HG03097 (cell line): ENCODE results near the gene SCN2A.

Source experiments
- ATAC-seq: cut with Tn5 transposase; IDR thresholded peaks from one replicate; pipeline ENCODE4 v1.9.1; 2021; ENCODE audit not compliant: unreplicated experiment, low FRiP score

SCN2A gene

DNA sequence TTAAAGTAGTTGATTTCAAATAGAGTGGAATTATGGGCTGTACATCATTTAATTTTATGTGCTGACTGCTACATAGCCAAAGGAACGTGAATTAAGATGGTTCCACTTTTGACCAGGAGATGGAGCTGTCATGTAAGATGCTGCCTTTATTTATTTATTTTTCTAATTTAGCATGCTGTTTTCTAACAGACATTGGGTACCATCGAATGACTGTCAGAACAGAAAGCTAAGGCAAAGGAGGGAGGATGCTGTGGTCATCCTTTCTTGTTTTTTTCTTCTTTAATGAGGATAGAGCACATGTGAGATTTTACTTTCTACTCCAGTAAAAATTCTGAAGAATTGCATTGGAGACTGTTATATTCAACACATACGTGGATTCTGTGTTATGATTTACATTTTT is at the start of gene SCN2A:
Gene SCN2A, plus strand, starts transcription at position 185 of the 400 bp plus-strand sequence. CDS start 56,410 bp downstream, outside the sequence.
- ATAC-seq = no peak

DNA sequence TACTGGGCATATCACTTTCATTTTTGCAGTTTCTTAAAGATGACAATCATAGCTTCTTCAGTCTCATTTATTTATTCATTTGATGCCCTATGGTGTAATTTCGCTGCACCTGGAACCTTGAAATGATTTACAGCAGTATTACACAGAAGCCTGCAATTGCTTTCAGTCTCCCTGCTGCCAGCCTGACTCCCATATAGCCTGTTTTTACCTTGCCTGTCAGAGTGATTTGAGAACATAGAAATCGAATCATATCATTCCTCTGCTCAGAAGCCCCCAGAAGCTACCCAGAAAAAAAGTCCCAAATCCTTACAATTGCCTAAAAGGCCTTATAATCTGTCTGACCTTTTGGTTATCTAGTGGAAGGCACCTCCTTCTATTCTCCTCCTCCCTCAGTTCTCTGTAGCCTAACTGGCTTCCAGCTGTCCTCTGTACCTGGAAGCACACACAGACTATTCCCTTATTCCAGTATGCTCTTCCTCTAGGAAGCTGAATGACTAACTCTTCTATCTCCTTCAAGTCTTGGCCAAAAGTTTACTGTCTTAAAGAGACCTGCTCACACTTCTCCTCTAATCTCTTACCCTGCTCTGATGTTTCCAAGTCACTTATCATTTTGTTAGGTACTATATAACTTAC is 48.0 kb upstream of the SCN2A start:
- no peak for ATAC-seq

DNA sequence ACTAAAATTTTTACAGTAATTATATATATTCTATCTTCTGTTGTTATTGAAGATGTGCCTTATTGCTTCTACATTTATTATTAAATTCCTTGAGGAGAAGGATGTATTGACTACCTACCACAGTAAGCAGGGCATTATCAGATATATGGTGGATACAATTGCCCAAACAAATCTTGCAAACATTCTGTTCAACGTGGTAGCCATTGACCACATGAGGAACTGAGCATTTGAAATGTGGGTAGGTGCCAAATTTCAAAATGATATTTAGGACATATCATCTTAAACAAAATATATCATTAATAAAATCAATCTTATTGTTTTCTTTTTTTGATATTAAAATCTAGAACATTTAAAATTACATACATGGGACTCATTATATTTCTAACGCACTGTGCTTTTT is 46.5 kb upstream of the SCN2A start:
- ATAC-seq = no peak

DNA sequence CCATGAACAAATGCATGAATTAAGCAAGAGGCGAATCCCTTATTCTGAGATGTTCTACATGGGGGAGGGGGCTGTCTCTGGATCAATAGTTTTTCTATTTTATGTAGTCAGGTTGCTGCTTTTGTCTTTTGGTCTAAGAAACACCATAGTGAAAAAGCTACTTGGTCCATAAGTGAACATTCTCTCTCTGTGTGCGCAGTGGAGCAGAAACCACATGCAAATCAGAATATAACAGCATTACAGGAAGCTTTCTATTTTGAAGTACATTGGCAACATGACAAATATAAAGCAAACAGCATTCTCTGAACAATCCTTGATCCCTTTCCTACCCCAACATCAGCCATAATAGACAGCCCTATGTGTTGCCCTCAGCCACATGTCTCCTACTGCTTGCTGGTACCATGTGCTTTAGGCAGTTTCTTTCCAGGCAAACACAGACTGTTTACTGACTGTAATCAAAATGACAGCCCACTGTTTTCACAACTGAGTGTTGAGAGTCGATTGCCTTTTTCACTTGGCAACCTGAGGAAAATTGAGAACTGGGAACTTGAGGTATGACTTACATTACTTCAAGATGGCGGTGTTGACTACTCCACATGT is 45.9 kb upstream of the SCN2A start:
- peak; percentile 98 for ATAC-seq

DNA sequence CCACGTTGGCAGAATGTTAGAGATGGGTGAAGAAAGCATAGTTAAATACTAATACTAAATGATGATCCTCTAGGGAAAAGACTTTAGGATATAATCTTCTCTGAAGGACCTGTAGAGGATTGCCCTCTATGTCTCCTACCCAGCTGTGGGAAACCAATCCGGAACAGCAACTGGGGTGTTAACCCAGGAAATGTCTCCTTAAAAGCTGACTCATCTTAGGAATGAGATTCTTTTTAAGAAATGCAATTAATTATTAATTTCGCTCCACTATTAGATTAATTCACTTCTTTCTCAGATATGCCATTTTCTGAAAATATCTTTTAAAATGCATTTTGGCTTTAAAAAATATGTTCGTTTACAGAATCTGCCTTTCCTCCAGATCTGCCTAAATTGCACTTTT is 42.8 kb upstream of the SCN2A start:
- ATAC-seq = no peak

DNA sequence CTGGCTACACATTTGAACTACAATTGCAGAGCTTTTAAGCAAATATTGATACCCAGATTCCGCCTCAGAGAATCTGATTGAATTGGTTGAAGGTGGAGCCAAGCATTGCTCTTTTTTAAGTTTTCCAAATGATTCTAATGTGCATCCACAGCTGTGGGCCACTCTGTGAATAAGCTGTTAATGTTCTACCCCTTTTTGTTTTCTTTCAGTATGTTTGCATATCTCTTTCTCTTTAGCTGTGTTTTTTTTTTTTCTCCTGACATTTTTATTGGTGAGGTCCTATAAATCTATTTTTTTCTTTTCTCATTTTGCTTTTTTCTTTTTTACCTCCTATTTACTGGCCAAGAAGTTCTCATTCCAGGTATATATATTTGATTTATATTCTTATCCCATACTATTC is 41.9 kb upstream of the SCN2A start:
- no peak for ATAC-seq

DNA sequence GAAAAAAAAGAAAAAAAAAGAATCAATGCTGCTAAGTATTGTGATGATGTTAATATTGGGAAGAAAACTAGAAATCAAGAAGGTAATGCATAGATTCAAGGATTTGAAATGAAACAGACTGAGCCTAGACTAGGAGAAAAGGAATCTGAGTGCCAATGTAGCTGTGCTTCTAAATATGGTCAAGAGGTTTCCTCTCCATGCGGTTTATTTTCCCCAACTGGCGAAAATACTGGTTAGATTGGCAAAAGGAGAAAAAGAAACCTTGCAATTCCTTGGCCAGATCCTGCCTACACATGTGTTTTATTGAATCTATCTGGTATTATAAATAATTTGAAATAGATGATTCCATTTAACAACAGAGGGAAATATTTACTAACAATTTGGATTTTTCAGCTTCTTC is 41.0 kb upstream of the SCN2A start:
- no peak for ATAC-seq

DNA sequence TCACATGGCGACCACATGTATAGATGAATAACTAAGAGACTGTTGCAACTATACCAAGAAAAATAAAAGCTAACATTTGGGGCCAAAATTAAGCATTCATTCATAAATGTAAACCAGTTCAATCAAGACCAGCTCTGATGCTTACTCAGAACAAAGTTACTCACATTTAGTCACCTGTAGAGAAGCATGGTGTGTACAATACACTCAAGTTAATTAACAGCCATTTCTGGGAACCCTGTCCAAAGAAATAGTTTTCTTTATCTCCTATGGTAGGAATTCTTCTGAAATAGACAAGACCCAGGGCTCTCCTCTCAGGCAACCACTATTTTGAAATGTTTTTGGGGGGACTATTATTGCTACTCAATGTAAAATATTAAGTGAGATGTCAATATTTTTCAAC is 37.0 kb upstream of the SCN2A start:
- no peak for ATAC-seq

DNA sequence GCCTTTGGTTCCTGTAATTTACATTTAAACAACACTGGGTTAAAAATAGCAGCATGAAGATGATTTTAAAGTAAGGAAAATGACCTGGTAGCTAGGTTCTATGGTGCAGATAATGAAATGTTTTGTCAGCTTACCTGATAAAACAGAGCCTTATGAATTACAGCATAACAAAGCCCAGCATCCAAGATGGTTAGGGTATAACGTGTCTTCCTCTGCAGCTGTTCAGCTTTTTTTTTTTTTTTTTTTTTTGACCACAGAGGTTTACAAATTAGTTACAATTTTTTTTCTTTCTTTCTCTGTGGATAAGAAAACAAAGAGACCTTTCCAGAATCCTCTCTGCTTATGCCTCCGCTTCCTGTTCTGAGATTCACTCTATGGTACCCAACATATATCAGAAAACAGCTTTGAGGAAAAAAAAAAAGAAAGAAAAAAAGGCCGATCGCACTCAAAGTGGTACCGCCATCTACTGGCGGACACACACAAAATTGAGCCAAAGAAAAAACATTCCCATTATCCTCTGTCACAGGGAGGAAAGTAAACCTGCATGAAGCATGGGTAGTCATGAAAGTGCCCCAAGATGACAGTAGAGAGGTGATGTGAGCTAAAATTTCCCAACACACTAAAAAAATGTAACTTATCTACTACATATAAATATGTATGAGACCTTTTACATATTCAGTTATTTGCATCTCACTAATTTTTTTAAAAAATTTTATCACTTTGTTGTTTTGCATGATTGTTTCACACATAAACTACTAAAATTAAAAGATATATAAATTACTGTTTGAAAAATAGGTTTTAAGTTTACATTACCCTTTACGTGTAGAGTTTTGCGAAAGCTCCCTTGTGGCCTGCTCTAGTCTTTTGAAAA is 35.3 kb upstream of the SCN2A start, which contains the start of gene SCN3A:
Gene SCN3A, minus strand, starts transcription at position 362 of the 871 bp plus-strand sequence. CDS start 27,656 bp downstream, outside the sequence.
- ATAC-seq = peak; percentile 57

DNA sequence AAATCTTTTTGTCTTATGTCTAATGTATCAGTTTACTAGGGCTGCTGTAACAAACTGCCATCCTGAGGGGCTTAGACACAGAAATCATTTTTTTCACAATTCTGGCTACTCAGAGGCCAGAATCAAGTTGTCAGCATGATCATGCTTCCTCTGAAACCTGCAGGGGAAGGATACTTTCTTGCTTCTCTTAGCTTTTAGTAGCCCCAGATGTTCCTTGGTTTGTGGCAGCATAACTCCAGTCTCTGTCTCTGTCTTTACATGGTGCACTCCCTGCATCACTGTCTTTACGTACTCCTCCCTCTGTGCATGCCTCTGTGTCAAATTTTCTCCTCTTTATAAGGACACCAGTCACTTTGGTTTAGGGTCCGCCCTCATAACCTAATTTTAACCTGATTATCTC is 33.3 kb upstream of the SCN2A start:
- ATAC-seq = no peak

DNA sequence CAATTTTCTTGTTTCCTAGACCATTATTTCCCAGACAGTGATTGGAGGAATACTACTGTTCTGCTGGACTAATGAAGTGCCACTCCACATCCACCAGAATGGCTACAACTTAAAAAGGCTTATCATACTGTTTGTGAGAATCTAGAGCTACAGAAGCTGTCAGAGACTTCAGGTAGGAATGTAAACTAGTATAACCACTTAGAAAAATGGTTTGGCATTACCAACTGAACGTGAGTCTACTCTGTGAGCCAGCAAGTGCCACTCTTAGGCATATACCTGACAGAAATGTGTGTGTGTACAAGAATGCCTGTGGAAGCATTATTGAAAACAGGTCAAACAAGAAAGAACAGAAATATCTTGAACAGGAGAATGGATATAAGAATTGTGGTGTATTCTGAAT is 31.1 kb upstream of the SCN2A start:
- ATAC-seq = no peak

DNA sequence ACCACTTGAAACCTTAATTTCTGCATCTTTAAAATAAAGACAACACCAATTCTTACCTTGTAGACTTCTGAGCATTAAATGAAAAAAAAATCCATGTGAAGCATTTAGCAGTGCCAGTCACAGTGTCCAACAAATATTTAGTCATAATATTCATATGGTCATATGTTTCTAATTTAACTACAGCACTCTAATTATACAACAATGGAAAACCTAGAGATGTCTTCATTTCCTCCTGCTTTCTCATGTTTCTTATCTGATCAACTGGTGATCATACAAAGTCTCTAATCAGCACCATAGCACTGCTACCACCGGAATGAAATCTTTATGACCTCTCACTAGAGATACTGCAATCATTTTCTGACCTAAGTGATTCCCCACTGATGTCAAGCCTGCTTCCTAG is 25.1 kb upstream of the SCN2A start:
- no peak for ATAC-seq

DNA sequence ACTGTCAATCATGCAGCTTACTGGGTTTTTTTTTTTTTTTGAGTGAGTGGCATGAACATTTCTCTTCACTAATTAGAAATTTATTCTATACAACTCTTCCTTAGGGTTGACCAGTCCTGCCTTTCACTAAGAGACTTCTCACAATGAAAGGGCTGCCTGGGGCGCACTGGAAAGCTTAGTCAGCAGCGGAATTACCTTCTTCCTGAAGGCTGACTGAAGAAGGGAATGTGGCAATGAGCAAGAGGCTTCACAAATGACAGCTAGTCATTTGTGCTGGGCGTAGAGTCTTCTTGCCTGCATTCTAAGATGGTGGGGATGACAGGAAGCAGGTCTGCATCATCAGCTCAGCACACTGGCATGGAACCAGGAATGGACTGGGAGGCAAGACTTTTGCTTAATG is 19.7 kb upstream of the SCN2A start:
- no peak for ATAC-seq

DNA sequence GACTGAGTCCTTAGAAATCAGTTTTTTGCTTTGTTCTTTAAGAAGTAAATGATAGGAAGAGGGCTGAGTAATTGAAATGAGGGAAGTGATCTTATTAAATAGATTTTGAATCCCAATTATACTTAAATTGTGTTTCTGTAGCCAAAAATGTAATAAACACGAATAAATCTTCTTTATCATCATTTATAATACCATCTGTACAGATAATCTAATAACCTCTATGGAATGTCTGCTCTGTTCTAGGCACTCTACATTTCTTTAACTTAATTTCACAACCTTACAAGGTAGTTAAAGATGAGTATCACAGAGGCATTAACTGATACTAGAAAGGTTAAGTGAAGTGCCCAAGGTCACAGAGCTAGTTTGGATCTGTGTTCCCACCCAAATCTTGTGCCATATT is 14.3 kb upstream of the SCN2A start:
- no peak for ATAC-seq

DNA sequence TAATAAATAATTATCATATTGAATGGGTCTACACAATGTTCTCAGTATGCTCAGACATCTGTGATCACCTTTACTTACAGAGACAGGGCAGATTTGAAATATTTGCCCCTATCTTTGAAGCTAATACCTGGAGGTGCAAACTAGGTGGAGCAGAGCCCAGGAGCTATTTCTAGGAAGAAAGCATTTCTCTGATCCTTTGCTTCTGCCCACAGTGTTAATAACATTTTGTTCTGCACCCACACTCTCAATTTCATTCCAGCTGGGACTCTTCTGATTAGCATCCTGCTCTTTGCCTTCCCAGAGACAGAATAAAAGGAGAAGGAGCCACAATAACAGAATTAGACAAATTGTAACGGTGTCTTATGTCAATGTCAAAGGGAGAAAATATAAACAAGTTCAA is 11.6 kb upstream of the SCN2A start:
- no peak for ATAC-seq

DNA sequence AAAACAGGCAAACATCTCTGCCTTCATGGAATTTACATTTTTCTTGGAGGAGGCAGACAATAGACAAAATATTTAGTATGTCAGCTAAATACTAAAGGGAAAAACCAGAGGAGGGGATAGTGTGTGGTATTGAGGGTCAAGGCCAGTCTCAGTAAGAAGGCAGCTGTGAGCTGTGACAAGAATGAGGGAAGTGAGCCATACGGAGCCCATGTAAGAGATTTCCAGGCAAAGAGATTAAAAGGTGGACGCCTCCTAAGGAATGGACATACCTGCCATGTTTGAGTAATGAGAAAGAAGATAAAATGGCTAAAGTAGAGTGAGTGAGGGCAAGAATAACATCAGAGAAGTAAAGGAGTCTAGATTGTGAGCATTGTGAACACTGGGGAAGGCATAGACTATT is 2.2 kb upstream of the SCN2A start:
- no peak for ATAC-seq

DNA sequence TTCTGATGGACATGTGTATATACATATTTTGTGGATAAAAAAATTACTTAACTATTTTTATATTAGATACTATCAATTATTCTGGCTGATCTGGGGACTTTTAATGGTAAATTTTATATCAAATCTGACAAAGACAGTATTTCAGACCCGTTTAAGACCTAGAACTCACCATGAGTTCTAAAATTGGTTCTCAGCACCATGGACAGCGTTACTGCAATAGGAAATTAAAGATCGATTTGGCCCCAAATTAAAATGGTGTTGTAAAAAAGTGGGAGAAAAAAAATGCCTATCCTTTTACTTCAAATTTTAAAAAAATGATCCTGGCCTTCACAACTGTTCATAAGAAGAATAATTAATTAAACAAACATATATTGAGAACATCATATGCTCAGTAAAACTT is 919 bp upstream of the SCN2A start:
- no peak for ATAC-seq

DNA sequence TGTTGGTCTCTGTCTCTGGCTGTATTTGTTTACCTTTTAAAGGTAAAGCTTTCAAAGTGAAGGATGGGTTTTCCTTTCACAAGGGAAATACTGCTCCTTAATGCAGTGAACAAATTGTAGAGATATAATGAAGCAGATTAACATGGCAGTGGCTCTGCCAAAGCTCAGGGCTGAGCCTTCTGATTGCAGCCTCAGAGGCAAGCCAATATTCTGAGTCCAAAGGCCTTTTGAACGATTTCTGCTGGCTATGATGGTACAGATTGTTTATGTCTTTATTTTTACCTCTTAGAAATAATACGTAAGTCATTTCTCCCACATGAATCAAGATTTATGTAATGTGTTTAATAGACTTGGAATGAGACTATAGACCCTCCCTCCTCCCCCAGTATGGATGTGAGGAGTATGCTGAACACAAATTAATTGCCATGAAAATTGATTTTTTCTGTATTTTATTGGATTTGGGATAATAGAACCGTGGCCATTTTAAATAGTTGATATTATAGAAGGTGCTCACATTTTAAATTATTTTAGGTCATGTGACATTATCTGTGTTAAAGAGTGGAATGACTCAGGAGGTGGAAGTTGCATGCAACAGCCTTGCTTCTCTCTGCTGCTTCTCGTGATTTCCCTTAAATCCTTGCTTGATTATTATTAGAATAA is 772 bp downstream of the SCN2A start:
- ATAC-seq = no peak

DNA sequence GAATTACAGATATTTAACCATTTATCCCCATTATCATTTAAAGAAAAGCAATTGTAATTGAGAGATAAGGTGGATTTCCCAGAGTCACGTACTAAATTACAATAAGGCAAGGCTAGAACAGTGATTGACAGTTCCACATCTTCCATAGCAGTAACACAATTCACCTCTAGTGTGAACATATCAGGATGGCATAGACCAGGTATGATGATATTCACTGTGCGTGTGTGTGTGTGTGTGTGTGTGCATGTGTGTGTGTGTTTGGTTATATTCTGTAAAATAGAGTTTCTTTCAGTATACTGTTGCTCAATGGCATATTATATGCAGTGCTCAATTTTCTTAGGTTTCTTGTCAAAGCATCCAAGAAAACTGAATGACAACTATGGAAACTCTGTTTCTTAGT is 1.7 kb downstream of the SCN2A start:
- ATAC-seq = no peak

DNA sequence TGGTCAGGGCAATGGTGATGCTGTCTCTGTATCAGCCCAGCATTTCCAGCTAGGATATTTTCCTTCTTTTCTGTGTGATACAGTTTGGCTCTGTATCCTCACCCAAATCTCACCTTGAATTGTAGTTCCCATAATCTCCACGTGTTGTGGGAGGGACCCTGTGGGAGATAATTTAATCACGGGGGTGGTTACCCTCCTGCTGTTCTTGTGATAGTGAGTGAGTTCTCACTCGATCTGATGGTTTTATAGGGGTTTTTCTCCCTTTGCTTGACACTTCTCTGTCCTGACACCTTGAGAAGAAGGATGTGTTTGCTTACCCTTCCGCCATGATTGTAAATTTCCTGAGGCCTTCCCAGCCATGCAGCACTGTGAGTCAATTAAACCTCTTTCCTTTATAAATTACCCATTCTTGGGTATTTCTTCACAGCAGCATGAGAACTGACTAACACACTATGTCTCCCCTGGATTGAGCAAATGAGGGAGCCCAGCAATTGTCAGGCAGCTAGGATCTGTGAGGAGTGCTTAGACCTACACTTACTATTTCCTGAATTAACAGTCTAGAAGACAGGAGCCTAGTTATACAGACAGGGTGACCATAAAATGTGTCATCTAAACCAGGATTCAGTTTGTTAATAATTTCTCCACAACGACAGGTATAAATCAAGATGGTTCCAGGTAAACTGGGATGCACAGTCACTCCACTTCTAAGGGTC is 6.0 kb downstream of the SCN2A start:
- ATAC-seq = no peak

DNA sequence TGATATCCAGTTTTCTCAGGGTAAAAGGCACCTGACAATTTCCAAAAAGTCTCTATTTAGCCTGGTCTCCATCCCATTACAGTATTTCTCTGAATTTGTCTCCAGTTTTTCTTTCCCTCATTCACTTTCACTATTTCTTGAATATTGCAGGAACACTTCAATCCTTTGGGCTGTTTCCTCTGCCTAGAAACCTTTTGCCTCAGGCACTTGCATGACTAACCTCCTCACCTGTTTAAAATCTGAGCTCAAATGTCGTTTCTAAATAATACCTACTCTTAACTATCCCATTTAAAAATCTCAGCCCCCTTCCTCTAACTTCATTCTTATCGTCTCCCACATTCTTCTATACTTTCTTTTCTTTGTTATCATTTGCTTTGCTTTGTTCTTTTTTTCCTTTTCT is 9.0 kb downstream of the SCN2A start:
- no peak for ATAC-seq
